GM12873 (cell line): ENCODE measurements around the gene TK2.

Experiments used
- TF ChIP-seq, protein P1 (sequence below): IDR thresholded peaks from 2 replicates; pipeline ENCODE4 v1.5.1; 2012; ENCODE audit warnings: low read depth, mild to moderate bottlenecking, moderate library complexity, low read length, control low read depth; ENCODE audit not compliant: insufficient read depth; ENCODE audit errors: missing control alignments

The TK2 gene

DNA sequence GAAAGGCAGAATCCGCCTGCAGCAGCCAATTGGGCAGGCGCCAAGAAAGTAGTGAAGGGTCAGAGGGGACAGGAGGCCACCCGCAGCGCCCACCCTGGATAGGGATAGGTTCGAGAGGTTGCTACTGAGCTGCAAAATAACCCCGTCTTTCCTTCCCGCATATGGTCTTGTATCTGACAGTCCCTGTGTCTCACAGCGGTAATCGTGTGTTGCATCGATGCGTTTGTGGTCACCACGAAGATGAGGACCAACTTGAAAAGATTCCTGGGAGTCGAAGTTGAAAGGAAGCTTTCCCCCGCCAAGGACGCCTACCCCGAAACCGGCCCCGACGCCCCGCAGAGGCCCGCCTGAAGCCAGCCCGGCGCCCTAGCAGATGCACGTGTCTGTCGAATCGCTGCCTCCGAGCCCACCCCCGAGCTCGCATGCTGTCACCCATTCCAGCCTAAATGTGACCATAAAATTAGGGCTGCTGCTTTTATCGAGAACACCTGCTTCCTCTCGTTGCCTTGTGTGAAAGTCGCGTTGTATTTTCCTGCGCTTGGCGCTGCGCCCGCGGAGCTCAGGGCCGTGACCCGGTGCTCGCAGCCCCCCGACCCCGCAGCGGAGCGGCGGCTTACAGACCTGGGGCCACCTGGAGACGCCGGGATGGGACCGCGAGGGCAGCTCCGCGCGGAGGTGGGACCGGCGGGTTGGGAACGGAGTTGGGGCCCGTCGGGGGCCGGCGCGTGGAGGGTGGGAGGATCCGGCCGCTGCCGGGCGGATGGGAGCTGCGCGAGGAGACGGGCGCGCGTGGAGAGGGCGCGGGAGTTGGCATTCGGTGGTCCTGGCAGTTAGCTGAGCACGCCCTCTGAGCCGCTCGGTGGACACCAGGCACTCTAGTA lies 29.0 kb upstream of the TK2 start, which contains the start of gene CMTM2:
CMTM2 (plus strand) TSS at position 813 of the 881 bp plus-strand sequence. CDS start 145 bp downstream, outside the sequence.
- TF ChIP-seq, protein P1, sequence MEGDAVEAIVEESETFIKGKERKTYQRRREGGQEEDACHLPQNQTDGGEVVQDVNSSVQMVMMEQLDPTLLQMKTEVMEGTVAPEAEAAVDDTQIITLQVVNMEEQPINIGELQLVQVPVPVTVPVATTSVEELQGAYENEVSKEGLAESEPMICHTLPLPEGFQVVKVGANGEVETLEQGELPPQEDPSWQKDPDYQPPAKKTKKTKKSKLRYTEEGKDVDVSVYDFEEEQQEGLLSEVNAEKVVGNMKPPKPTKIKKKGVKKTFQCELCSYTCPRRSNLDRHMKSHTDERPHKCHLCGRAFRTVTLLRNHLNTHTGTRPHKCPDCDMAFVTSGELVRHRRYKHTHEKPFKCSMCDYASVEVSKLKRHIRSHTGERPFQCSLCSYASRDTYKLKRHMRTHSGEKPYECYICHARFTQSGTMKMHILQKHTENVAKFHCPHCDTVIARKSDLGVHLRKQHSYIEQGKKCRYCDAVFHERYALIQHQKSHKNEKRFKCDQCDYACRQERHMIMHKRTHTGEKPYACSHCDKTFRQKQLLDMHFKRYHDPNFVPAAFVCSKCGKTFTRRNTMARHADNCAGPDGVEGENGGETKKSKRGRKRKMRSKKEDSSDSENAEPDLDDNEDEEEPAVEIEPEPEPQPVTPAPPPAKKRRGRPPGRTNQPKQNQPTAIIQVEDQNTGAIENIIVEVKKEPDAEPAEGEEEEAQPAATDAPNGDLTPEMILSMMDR = no peak

GRCh38 chr16:66576296-66576695 lies 26.4 kb upstream of the TK2 start:
- TF ChIP-seq, protein P1 = no peak

DNA sequence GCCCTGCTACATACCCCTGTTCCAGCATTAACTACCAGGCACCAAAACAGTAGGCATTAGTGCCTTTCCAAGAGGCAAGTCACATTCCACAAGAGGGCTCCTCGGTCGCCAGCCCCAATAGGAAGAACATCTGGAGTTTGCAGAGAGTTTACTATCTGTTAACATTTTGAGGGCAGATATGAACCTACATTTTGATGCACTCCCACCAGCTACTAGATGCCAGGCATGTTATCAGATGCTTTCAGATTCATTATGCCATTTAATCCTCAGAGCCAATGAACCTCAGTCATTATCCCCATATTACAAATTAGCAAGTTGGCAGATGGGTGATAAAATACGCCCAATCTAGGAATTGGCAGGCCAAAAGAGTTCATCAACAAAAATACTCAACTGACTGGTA lies 25.1 kb upstream of the TK2 start:
- TF ChIP-seq, protein P1 = no peak

DNA sequence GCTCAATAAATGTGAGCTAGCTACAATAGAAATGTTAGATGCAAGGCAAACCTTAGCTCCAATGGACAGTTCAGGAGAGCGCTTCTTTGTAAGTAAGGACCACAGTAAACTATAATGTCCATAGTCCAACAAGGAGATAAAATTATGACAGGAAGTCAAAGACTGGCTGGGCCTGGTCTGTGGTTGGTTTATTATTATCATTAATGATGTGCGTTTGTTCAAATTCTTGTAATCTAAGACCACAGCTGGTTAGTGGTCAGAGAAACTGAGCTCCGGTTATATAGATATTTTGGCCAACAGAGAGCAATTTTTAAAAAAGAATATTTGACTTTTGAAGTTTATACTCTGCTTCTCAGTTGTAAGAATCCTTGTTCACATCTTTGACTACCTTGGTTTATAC lies 24.6 kb upstream of the TK2 start:
- TF ChIP-seq, protein P1 = no peak

DNA sequence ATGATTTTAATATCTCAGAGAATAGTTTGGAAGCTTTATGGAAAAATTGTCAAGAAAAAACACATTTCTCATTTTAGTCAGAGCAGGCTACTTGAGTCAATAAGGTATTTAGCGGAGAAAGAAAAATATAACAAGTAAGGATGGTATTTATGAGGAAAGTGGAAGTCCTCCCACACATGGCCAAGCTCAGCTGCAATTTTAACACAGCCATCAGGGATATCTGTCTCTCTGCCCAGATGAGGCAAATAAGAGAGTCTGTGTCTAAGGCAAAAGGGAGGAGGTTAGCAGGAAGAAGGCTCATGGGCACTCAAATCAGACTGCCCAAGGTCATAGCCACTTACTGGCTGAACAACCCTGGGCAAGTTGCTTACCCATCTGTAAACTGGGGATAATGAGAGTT lies 24.2 kb upstream of the TK2 start:
- TF ChIP-seq, protein P1 = no peak

- TF ChIP-seq, protein P1 = no peak
These were observed 22.4 kb upstream of the TK2 start for GRCh38 chr16:66572356-66572755.

- TF ChIP-seq, protein P1 = no peak
These were observed 20.0 kb upstream of the TK2 start for GRCh38 chr16:66569827-66570405.
